K562 (cell line): ENCODE results near the gene MYL11. TPM values are rescaled to one million over a fixed set of nuclear protein-coding genes. Genes with fewer than 3 reads are reported as not detected.

Experiments used
- ATF3 ChIP-seq, 2 experiments: fragments of 450-650 bp in 1 of 2; sonication (generic) in 1 of 2; formaldehyde crosslinking in 1 of 2; IDR thresholded peaks in 1 of 2; conservative IDR thresholded peaks in 1 of 2; 2 replicates each; pipeline versions ENCODE4 v1.6.1 to v1.8.1; 2016 to 2023; ENCODE audit warnings: mild to moderate bottlenecking in 2 of 2, moderate library complexity in 2 of 2, inconsistent platforms in 1 of 2, missing genetic modification reagents in 1 of 2
- BRD4 ChIP-seq: fragments of 200-600 bp; sonication (generic); IDR thresholded peaks from 2 replicates; pipeline ENCODE4 v1.6.1; 2017; ENCODE audit warnings: inconsistent platforms
- CBX8 ChIP-seq: fragments of 200-600 bp; sonication (generic); IDR thresholded peaks from 2 replicates; pipeline ENCODE4 v1.6.1; 2012; ENCODE audit warnings: borderline replicate concordance, mixed run types, low read depth, mild to moderate bottlenecking, moderate library complexity, mixed read lengths, low read length, control low read depth, inconsistent platforms; ENCODE audit not compliant: poor library complexity, severe bottlenecking; ENCODE audit errors: extremely low read depth
- CEBPG ChIP-seq, 3 experiments: fragments of 200-800 bp in 1 of 3; sonication (Bioruptor generic) in 1 of 3; sonication (generic) in 1 of 3; formaldehyde crosslinking in 1 of 3; IDR thresholded peaks in 2 of 3; conservative IDR thresholded peaks in 1 of 3; 2 replicates each; pipeline versions ENCODE4 v1.6.1 to v1.8.0; 2016 to 2022; ENCODE audit warnings: missing compliant biosample characterization in 2 of 3, missing genetic modification characterization in 2 of 3, mild to moderate bottlenecking in 1 of 3, missing genetic modification reagents in 1 of 3
- COPS2 ChIP-seq: fragments of 450-650 bp; conservative IDR thresholded peaks from 2 replicates; pipeline ENCODE4 v1.6.1; 2016; ENCODE audit warnings: mild to moderate bottlenecking, moderate library complexity
- MAFG ChIP-seq: fragments of 450-650 bp; conservative IDR thresholded peaks from 2 replicates; pipeline ENCODE4 v1.6.1; 2016; ENCODE audit warnings: missing genetic modification characterization, missing compliant biosample characterization
- MCM7 ChIP-seq, 2 experiments: fragments of 450-650 bp; IDR thresholded peaks; 2 replicates each; pipeline ENCODE4 v1.6.1; 2016 to 2018
- MYC ChIP-seq, 2 experiments: fragments of 250-450 bp in 1 of 2; sonication (Bioruptor Pico) in 1 of 2; IDR thresholded peaks; 2 replicates each; pipeline versions ENCODE4 v1.5.1 to v1.6.1; 2012 to 2021; ENCODE audit warnings: low read depth in 2 of 2, borderline replicate concordance in 1 of 2, improper control_type of control experiment in 1 of 2, low read length in 1 of 2, mild to moderate bottlenecking in 1 of 2, moderate library complexity in 1 of 2
- PHF8 ChIP-seq: fragments of 200-600 bp; sonication (generic); IDR thresholded peaks from 2 replicates; pipeline ENCODE4 v1.6.1; 2012; ENCODE audit warnings: mixed run types, mild to moderate bottlenecking, inconsistent platforms, low read length, moderate library complexity, borderline replicate concordance
- PPARD ChIP-seq: fragments of 250-450 bp; sonication (Bioruptor Pico); IDR thresholded peaks from 2 replicates; pipeline ENCODE4 v1.8.0; 2022; ENCODE audit warnings: inconsistent platforms, mild to moderate bottlenecking, moderate library complexity
- SOX6 ChIP-seq: fragments of 450-650 bp; IDR thresholded peaks from 2 replicates; pipeline ENCODE4 v1.6.1; 2014; ENCODE audit warnings: mild to moderate bottlenecking
- STAG1 ChIP-seq: sonication (generic); formaldehyde crosslinking; IDR thresholded peaks from 2 replicates; pipeline ENCODE4 v1.5.0; 2020; ENCODE audit warnings: missing genetic modification reagents, borderline replicate concordance
- TFAP4 ChIP-seq: sonication (generic); formaldehyde crosslinking; IDR thresholded peaks from 2 replicates; pipeline ENCODE4 v1.8.0; 2022; ENCODE audit warnings: missing genetic modification reagents, mild to moderate bottlenecking, moderate library complexity, borderline replicate concordance
- VEZF1 ChIP-seq: fragments of 200-800 bp; sonication (Bioruptor generic); IDR thresholded peaks from 2 replicates; pipeline ENCODE4 v1.6.1; 2017; ENCODE audit warnings: missing genetic modification characterization, missing compliant biosample characterization
- ZBTB17 ChIP-seq: fragments of 450-650 bp; formaldehyde crosslinking; IDR thresholded peaks from 2 replicates; pipeline ENCODE4 v1.4.0; 2020; ENCODE audit warnings: mild to moderate bottlenecking
- ZFX ChIP-seq: sonication (generic); formaldehyde crosslinking; IDR thresholded peaks from 2 replicates; pipeline ENCODE4 v1.8.0; 2022; ENCODE audit warnings: mild to moderate bottlenecking, missing genetic modification reagents, moderate library complexity
- ZNF121 ChIP-seq: sonication (generic); formaldehyde crosslinking; conservative IDR thresholded peaks from 2 replicates; pipeline ENCODE4 v1.8.0; 2022; ENCODE audit warnings: missing genetic modification reagents
- ZNF165 ChIP-seq: fragments of 250-450 bp; sonication (Bioruptor Pico); IDR thresholded peaks from 2 replicates; pipeline ENCODE4 v1.4.0; 2020; ENCODE audit warnings: borderline replicate concordance
- ZNF583 ChIP-seq: fragments of 250-450 bp; sonication (Bioruptor Pico); IDR thresholded peaks from 2 replicates; pipeline ENCODE4 v1.4.0; 2020
- polyA plus RNA-seq, 8 experiments: library from polyadenylated mRNA; depleted of rRNA in 4 of 8; stranded (reverse) in 5 of 8; unstranded in 3 of 8; fragments of >200 nt; fragmentation: Nextera tagmentation in 2 of 8; fragmentation: Illumina TruSeq in 1 of 8; extraction: Ambion mirVana in 2 of 8; extraction: Trizol in 1 of 8; gene quantifications; 2 replicates each; pipeline versions ENCODE4 v1.2.1 to v1.2.3, GENCODE V29; 2011 to 2014; ENCODE audit warnings: inconsistent platforms in 1 of 8, missing spikeins in 1 of 8
- total RNA-seq, 7 experiments: library from RNA; depleted of rRNA in 6 of 7; stranded (reverse); fragments of >200 nt in 6 of 7; fragmentation: Illumina TruSeq in 2 of 7; extraction: Trizol in 2 of 7; gene quantifications; 2 replicates each; pipeline versions ENCODE4 v1.2.1 to v1.2.3, GENCODE V29; 2011 to 2021; ENCODE audit warnings: low replicate concordance in 1 of 7
- TF ChIP-seq, protein P1 (sequence below), 2 experiments: fragments of 450-650 bp; conservative IDR thresholded peaks; 2 replicates each; pipeline ENCODE4 v1.6.1; 2017; ENCODE audit warnings: mild to moderate bottlenecking in 2 of 2, moderate library complexity in 2 of 2

Gene MYL11
- total and polyA plus RNA-seq, 9 of the 15 experiments (the other 6 are each of a cell fraction or from before 2014, with no cell fraction given) = 0.31 to 1.5 (median 0.73) TPM; not detected in 4

DNA sequence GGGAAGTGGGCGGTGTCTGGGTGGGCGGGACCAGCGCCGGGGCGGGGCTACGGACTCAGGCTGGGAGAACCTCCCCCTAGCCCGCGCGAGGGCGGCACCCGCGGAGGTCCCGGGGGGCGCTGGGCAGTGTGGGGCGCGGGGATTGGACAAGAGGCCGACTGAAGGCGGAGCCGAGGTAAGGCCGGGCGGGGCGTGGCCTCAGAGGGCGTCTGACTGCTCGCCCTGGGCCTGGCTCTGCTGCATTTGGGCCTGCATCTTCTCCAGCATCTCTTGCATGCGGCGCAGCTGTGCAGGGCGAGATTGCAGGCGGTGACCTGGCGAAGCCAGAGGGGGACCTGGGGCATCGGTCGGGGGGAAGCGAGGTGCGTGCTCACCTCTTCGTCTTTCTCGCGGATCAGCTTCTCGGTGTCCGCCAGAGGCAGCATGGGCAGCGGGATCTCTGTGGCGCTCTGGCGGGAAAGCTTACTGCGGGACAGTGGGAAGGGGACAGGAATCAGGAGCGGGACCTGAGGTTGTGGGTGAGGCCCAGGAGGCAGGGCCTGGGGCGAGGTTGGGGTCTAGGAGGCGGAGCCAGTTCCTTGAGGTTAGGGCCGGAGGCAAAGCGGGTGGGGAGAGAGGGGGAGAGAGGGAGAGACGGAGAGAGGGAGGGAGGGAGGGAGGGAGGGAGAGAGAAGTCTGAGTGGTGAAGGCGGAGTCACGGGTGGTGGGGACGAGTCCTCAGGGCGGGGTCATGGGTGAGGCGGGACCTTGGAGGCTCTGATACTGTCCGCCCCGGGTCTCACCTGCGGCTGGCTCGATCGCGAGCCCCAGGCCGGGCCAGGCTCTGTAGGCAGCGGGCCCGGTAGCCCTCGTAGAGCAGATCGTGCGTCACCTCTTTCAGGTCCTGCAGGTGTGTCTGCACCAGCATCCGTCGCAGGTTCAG is 3.9 kb downstream of the MYL11 start (continued):
- TF ChIP-seq, protein P1, sequence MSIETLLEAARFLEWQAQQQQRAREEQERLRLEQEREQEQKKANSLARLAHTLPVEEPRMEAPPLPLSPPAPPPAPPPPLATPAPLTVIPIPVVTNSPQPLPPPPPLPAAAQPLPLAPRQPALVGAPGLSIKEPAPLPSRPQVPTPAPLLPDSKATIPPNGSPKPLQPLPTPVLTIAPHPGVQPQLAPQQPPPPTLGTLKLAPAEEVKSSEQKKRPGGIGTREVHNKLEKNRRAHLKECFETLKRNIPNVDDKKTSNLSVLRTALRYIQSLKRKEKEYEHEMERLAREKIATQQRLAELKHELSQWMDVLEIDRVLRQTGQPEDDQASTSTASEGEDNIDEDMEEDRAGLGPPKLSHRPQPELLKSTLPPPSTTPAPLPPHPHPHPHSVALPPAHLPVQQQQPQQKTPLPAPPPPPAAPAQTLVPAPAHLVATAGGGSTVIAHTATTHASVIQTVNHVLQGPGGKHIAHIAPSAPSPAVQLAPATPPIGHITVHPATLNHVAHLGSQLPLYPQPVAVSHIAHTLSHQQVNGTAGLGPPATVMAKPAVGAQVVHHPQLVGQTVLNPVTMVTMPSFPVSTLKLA (conservative IDR thresholded peaks at IDR 0.05) = peak in 1 of 2 experiments; percentile 69; a peak in 2 of 4 replicates
- 0 out of 2 replicates have a peak, but pooled peaks have one; percentile 8 for TF ChIP-seq SOX6
- peak; percentile 95 for TF ChIP-seq ZFX (CRISPR knock-in tag)
- TF ChIP-seq COPS2 = no peak
- 0 out of 2 replicates have a peak, but pooled peaks have one; percentile 39 for TF ChIP-seq MYC (IDR thresholded peaks at IDR 0.05; ENCODE audit: low read depth, low read length)
- no peak for TF ChIP-seq MYC (CRISPR knock-in tag; IDR thresholded peaks at IDR 0.05; ENCODE audit: borderline replicate concordance, low read depth)
- no peak for TF ChIP-seq CBX8
- TF ChIP-seq VEZF1 (CRISPR knock-in tag) = peak; percentile 57
- TF ChIP-seq TFAP4 (CRISPR knock-in tag) = peak; percentile 90; the same call in 1 of the 2 replicates
- TF ChIP-seq ZNF121 (CRISPR knock-in tag) = no peak
- TF ChIP-seq ZBTB17 (CRISPR knock-in tag) = peak; percentile 59; the same call in 1 of the 2 replicates
- TF ChIP-seq PHF8 = peak; percentile 73; the same call in 1 of the 2 replicates
- no peak for TF ChIP-seq MCM7 (IDR thresholded peaks at IDR 0.05)
- TF ChIP-seq ZNF165 (CRISPR knock-in tag) = 0 out of 2 replicates have a peak, but pooled peaks have one; percentile 32
- no peak for TF ChIP-seq MAFG (tag)
- peak; percentile 6; the same call in 1 of the 2 replicates for TF ChIP-seq BRD4
- no peak for TF ChIP-seq ATF3 (IDR thresholded peaks at IDR 0.05)
- no peak for TF ChIP-seq ATF3 (CRISPR knock-in tag; conservative IDR thresholded peaks at IDR 0.05)
- 0 out of 2 replicates have a peak, but pooled peaks have one; percentile 6 for TF ChIP-seq CEBPG (CRISPR knock-in tag; IDR thresholded peaks at IDR 0.05)
- no peak for TF ChIP-seq CEBPG (tag; conservative IDR thresholded peaks at IDR 0.05 in 1 of 2, IDR thresholded peaks at IDR 0.05 in 1 of 2)
- 0 out of 2 replicates have a peak, but pooled peaks have one; percentile 11 for TF ChIP-seq STAG1 (CRISPR knock-in tag)
- TF ChIP-seq PPARD (CRISPR knock-in tag) = no peak
- TF ChIP-seq ZNF583 (CRISPR knock-in tag) = 0 out of 2 replicates have a peak, but pooled peaks have one; percentile 31
